ENCODE data around the gene HDAC3.
A peak's percentile ranks its signal among the peaks of the same experiment; 100 is the strongest.

The HDAC3 gene

GRCh38 chr5:141636413-141637122, at the start of gene HDAC3, which contains the start of gene RELL2:
TSS of gene HDAC3 (minus strand) at chr5:141636849. CDS start at chr5:141636790, 59 bp downstream.
TSS of gene RELL2 (plus strand) at chr5:141636997. CDS start at chr5:141638226, 1,229 bp downstream.
- DNase-seq, result peak; percentile 99

GRCh38 chr5:141685591-141685990, 48.9 kb upstream of the HDAC3 start:
- no peak for DNase-seq

- no peak for DNase-seq
These were observed 47.0 kb upstream of the HDAC3 start for GRCh38 chr5:141683596-141684141.

GRCh38 chr5:141681695-141682641, 45.3 kb upstream of the HDAC3 start, which contains the start of gene ARAP3:
TSS of gene ARAP3 (minus strand) at chr5:141682230. CDS start at chr5:141680486, 1,744 bp downstream.
- DNase-seq, result peak; percentile 68

GRCh38 chr5:141681295-141681694, 44.6 kb upstream of the HDAC3 start:
- DNase-seq, result no peak

GRCh38 chr5:141680751-141681201, 44.1 kb upstream of the HDAC3 start:
- no peak for DNase-seq

GRCh38 chr5:141680178-141680577, 43.5 kb upstream of the HDAC3 start:
- DNase-seq, result no peak

- DNase-seq, result no peak
These were observed 40.8 kb upstream of the HDAC3 start for GRCh38 chr5:141677415-141677814.

- DNase-seq, result no peak
These were observed 39.0 kb upstream of the HDAC3 start for GRCh38 chr5:141675672-141676071.

GRCh38 chr5:141674747-141675146, 38.1 kb upstream of the HDAC3 start:
- no peak for DNase-seq

- no peak for DNase-seq
These were observed 36.5 kb upstream of the HDAC3 start for GRCh38 chr5:141672841-141673813.

- no peak for DNase-seq
These were observed 35.6 kb upstream of the HDAC3 start for GRCh38 chr5:141672071-141672840.

- DNase-seq, result no peak
These were observed 32.9 kb upstream of the HDAC3 start for GRCh38 chr5:141669520-141669919.

- no peak for DNase-seq
These were observed 32.1 kb upstream of the HDAC3 start for GRCh38 chr5:141668601-141669265.

GRCh38 chr5:141665995-141666940, 29.6 kb upstream of the HDAC3 start:
- DNase-seq, result no peak

- peak; percentile 80 for DNase-seq
These were observed 28.2 kb upstream of the HDAC3 start for GRCh38 chr5:141664733-141665461.

- no peak for DNase-seq
These were observed 26.9 kb upstream of the HDAC3 start for GRCh38 chr5:141663506-141663905.

- DNase-seq, result no peak
These were observed 25.4 kb upstream of the HDAC3 start for GRCh38 chr5:141662028-141662427.
